ENCODE measurements around the gene CHST11. TPM values are rescaled to one million over a fixed set of nuclear protein-coding genes. Genes with fewer than 3 reads are reported as not detected.

The CHST11 gene
- total RNA-seq, 1 donor from 2014 or later = 15.5 TPM

GRCh38 chr12:104533134-104533533 is 76.4 kb downstream of the CHST11 start:
- Mint-ChIP-seq H3K36me3 (peaks cover 13% of the 10 kb centered on the region), H3K4me1 (ENCODE audit: unreplicated experiment) (peaks cover 31% of the 10 kb centered on the region), H3K27ac (no peak overlapping the region), H3K27me3 (no peaks in the 10 kb centered on the region), H3K4me3 (no peak overlapping the region), H3K9me3 (peaks cover 11% of the 10 kb centered on the region)
- TF ChIP-seq CTCF (conservative IDR thresholded peaks at IDR 0.05) = no peak
- no peak for DNase-seq (ENCODE audit: extremely low spot score, unreplicated experiment)

- DNase-seq (ENCODE audit: extremely low spot score, unreplicated experiment) = no peak
- no peak for TF ChIP-seq CTCF (conservative IDR thresholded peaks at IDR 0.05)
- Mint-ChIP-seq H3K27me3 (no peaks in the 10 kb centered on the region), H3K4me3 (no peak overlapping the region), H3K9me3 (peaks cover 4% of the 10 kb centered on the region), H3K36me3 (peaks cover 10% of the 10 kb centered on the region), H3K4me1 (ENCODE audit: unreplicated experiment) (peaks cover 27% of the 10 kb centered on the region), H3K27ac (no peak overlapping the region)
These were observed 77.6 kb downstream of the CHST11 start for GRCh38 chr12:104534162-104534856.

GRCh38 chr12:104534857-104535248 is 78.1 kb downstream of the CHST11 start:
- H3K36me3 Mint-ChIP-seq = peaks cover 6% of the 10 kb centered on the region
- H3K27ac Mint-ChIP-seq = no peak overlapping the region
- no peak for DNase-seq (ENCODE audit: extremely low spot score, unreplicated experiment)
- H3K4me3 Mint-ChIP-seq = no peak overlapping the region
- no peaks in the 10 kb centered on the region for H3K9me3 Mint-ChIP-seq
- H3K4me1 Mint-ChIP-seq (ENCODE audit: unreplicated experiment) = peaks cover 26% of the 10 kb centered on the region
- TF ChIP-seq CTCF (conservative IDR thresholded peaks at IDR 0.05) = no peak
- H3K27me3 Mint-ChIP-seq = no peaks in the 10 kb centered on the region

GRCh38 chr12:104535369-104535768 is 78.6 kb downstream of the CHST11 start:
- H3K4me1 Mint-ChIP-seq (ENCODE audit: unreplicated experiment) = peaks cover 27% of the 10 kb centered on the region
- H3K27ac Mint-ChIP-seq = peak overlapping the region; percentile 12
- peaks cover 4% of the 10 kb centered on the region for H3K36me3 Mint-ChIP-seq
- H3K9me3 Mint-ChIP-seq = no peaks in the 10 kb centered on the region
- no peaks in the 10 kb centered on the region for H3K27me3 Mint-ChIP-seq
- no peak for TF ChIP-seq CTCF (conservative IDR thresholded peaks at IDR 0.05)
- no peak overlapping the region for H3K4me3 Mint-ChIP-seq
- no peak for DNase-seq (ENCODE audit: extremely low spot score, unreplicated experiment)

- Mint-ChIP-seq H3K9me3 (no peaks in the 10 kb centered on the region), H3K4me3 (no peak overlapping the region), H3K4me1 (ENCODE audit: unreplicated experiment) (peaks cover 40% of the 10 kb centered on the region), H3K27ac (no peak overlapping the region), H3K36me3 (peaks cover 3% of the 10 kb centered on the region), H3K27me3 (no peaks in the 10 kb centered on the region)
- DNase-seq (ENCODE audit: extremely low spot score, unreplicated experiment) = no peak
- no peak for TF ChIP-seq CTCF (conservative IDR thresholded peaks at IDR 0.05)
These were observed 80.1 kb downstream of the CHST11 start for GRCh38 chr12:104536841-104537240.
